ENCODE results near the gene NT5C1A. TPM values are rescaled to one million over a fixed set of nuclear protein-coding genes. Genes with fewer than 3 reads are reported as not detected.

NT5C1A gene
- polyA plus RNA-seq, 2 of the 4 experiments (the other 2 are of a cell fraction): not detected

DNA sequence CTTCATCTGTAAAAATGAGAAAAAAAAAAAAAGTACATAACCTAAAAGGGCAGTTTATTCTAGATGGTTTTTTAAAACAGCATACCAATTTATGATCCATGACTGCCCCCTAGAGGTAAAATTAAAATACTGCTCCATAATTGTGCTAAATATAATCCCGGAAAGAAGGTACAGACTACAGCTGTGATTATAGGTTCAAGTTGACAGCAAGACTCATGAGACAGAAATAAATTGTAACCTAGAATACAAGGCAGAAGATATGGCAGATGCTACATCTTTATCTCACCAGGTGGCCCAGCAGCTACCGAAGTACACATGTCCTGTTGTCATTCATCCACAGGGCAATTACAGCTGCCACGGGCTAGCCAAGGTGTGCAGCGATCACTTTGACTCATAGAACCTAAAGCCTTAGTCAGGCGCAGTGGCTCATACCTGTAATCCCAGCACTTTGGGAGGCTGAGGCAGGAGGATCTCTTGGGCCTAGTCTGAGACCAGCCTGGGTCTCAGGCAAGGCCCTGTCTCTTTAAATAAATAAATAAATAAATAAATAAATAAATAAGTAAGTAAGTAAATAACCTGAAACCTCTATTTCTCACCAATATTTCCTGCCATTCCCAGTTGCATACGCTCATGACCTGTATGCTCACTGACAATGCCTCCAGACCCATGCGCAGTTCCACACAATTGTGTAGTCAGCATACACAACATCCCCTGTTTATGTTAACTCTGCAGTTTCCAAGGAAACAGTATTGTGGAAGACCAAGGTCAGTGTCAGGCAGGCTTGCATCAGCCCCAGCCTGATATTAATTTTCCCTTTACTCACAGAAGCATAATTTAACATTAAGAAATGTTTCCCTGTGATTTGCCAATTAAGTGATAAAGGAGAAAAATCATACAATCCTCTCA is 48.4 kb upstream of the NT5C1A start (continued):
- TF ChIP-seq MYC (IDR thresholded peaks at IDR 0.05; ENCODE audit: borderline replicate concordance, low read length) (no peak), SREBF2 (IDR thresholded peaks at IDR 0.05) (no peak), GATA3 (IDR thresholded peaks at IDR 0.05; ENCODE audit: borderline replicate concordance) (no peak), CHD4 (IDR thresholded peaks at IDR 0.05; ENCODE audit: borderline replicate concordance) (no peak), FOSB (CRISPR knock-in tag; IDR thresholded peaks at IDR 0.05) (no peak), HDAC2 (IDR thresholded peaks at IDR 0.05) (no peak), EP300 (IDR thresholded peaks at IDR 0.05) (no peak)

DNA sequence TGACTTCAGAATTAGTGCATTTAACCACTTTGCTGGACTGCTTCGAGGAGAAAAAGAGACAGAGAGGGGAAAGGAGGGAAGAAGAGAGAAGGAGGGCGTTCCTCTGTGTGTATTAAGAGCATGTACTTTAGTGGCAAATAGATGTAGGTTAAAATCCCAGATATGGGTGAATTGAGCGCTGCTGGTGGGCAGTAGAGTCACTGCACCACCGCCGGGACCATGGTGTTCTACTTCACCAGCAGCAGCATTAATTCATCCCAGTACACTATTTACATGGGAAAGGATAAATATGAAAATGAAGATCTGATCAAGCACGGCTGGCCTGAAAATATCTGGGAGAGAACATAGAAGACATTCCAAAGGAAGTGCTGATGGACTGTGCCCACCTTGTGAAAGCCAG is 45.9 kb upstream of the NT5C1A start:
- FAIRE-seq: no peak
- POLR2A ChIA-PET: no interaction called here

DNA sequence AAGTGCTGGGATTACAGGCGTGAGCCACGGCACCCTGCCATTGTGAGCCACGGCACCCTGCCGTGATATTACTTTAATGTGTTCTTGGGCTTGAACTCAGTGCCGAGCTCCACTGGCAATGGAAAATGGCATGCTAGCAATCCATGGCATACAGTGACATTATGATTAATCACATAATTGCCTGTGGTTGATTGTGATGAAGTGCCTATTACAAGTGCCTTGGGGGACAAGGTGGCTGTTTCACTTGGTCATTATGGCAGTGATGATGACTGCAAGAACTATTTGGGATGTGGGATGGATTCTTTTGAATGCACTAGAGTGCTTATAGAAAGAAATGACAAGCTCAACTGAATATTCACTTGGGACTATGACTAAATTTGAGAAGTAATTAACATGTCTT is 41.6 kb upstream of the NT5C1A start:
- Histone ChIP-seq H3K9me3 (no peaks in the 10 kb centered on the region), H3K4me1 (no peaks in the 10 kb centered on the region), H3K27ac (no peak overlapping the region), H3K4me3 (no peak overlapping the region), H3K4me2 (no peak overlapping the region)
- FAIRE-seq (no peak), DNase-seq (ENCODE audit: low read depth in 1 of 2, low spot score in 1 of 2) (no peak), ATAC-seq (no peak)
- no peak for TF ChIP-seq ZSCAN20 (CRISPR knock-in tag; IDR thresholded peaks at IDR 0.05)
- TF ChIP-seq KDM1A (IDR thresholded peaks at IDR 0.05; ENCODE audit: low read depth): no peak
- TF ChIP-seq, protein P1, sequence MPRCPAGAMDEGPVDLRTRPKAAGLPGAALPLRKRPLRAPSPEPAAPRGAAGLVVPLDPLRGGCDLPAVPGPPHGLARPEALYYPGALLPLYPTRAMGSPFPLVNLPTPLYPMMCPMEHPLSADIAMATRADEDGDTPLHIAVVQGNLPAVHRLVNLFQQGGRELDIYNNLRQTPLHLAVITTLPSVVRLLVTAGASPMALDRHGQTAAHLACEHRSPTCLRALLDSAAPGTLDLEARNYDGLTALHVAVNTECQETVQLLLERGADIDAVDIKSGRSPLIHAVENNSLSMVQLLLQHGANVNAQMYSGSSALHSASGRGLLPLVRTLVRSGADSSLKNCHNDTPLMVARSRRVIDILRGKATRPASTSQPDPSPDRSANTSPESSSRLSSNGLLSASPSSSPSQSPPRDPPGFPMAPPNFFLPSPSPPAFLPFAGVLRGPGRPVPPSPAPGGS (IDR thresholded peaks at IDR 0.05): no peak
- TF ChIP-seq, protein P2, sequence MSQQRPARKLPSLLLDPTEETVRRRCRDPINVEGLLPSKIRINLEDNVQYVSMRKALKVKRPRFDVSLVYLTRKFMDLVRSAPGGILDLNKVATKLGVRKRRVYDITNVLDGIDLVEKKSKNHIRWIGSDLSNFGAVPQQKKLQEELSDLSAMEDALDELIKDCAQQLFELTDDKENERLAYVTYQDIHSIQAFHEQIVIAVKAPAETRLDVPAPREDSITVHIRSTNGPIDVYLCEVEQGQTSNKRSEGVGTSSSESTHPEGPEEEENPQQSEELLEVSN (IDR thresholded peaks at IDR 0.05; ENCODE audit: borderline replicate concordance, low read depth): no peak
- no peak for TF ChIP-seq TP53 (CRISPR knock-in tag; IDR thresholded peaks at IDR 0.05)
- TF ChIP-seq HOXB5 (CRISPR knock-in tag; IDR thresholded peaks at IDR 0.05): no peak
- TF ChIP-seq, protein P3, sequence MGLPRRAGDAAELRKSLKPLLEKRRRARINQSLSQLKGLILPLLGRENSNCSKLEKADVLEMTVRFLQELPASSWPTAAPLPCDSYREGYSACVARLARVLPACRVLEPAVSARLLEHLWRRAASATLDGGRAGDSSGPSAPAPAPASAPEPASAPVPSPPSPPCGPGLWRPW (IDR thresholded peaks at IDR 0.05): no peak
- TF ChIP-seq NR3C1 (IDR thresholded peaks at IDR 0.05): no peak
- TF ChIP-seq ZFP36 (IDR thresholded peaks at IDR 0.05; ENCODE audit: borderline replicate concordance, partially characterized antibody): no peak
- TF ChIP-seq SMC3 (IDR thresholded peaks at IDR 0.05): no peak
- TF ChIP-seq, protein P4, sequence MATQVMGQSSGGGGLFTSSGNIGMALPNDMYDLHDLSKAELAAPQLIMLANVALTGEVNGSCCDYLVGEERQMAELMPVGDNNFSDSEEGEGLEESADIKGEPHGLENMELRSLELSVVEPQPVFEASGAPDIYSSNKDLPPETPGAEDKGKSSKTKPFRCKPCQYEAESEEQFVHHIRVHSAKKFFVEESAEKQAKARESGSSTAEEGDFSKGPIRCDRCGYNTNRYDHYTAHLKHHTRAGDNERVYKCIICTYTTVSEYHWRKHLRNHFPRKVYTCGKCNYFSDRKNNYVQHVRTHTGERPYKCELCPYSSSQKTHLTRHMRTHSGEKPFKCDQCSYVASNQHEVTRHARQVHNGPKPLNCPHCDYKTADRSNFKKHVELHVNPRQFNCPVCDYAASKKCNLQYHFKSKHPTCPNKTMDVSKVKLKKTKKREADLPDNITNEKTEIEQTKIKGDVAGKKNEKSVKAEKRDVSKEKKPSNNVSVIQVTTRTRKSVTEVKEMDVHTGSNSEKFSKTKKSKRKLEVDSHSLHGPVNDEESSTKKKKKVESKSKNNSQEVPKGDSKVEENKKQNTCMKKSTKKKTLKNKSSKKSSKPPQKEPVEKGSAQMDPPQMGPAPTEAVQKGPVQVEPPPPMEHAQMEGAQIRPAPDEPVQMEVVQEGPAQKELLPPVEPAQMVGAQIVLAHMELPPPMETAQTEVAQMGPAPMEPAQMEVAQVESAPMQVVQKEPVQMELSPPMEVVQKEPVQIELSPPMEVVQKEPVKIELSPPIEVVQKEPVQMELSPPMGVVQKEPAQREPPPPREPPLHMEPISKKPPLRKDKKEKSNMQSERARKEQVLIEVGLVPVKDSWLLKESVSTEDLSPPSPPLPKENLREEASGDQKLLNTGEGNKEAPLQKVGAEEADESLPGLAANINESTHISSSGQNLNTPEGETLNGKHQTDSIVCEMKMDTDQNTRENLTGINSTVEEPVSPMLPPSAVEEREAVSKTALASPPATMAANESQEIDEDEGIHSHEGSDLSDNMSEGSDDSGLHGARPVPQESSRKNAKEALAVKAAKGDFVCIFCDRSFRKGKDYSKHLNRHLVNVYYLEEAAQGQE (IDR thresholded peaks at IDR 0.05): no peak
- TF ChIP-seq FOSL2 (IDR thresholded peaks at IDR 0.05): no peak
- no peak for TF ChIP-seq FOSL2 (CRISPR knock-in tag; IDR thresholded peaks at IDR 0.05)
- WGBS (ENCODE audit: missing lambda C conversion rate): no CpG with 5 or more reads among the region's 5 CpGs
- ChIA-PET CTCF (interaction anchor here (1.2 kb wide), 1 partner anchor 12 kb away, joined by 4 read pairs; no protein-coding TSS in a partner anchor), POLR2A (no interaction called here)

More for the DNA sequence above, 45.9 kb upstream of the NT5C1A start:
- TF ChIP-seq ZSCAN20 (CRISPR knock-in tag; IDR thresholded peaks at IDR 0.05) (no peak), EP300 (IDR thresholded peaks at IDR 0.05) (no peak), FOSB (CRISPR knock-in tag; IDR thresholded peaks at IDR 0.05) (no peak), EHF (CRISPR knock-in tag; IDR thresholded peaks at IDR 0.05) (no peak), RCOR1 (IDR thresholded peaks at IDR 0.05; ENCODE audit: low read depth, low read length) (no peak), MAZ (IDR thresholded peaks at IDR 0.05; ENCODE audit: borderline replicate concordance, low read depth, low read length) (no peak), JUN (IDR thresholded peaks at IDR 0.05) (no peak), GATA3 (IDR thresholded peaks at IDR 0.05; ENCODE audit: borderline replicate concordance) (no peak), KDM5A (IDR thresholded peaks at IDR 0.05) (no peak), TFCP2L1 (CRISPR knock-in tag; IDR thresholded peaks at IDR 0.05) (no peak), EHMT2 (IDR thresholded peaks at IDR 0.05; ENCODE audit: low read depth) (no peak)
- TF ChIP-seq, protein P5, sequence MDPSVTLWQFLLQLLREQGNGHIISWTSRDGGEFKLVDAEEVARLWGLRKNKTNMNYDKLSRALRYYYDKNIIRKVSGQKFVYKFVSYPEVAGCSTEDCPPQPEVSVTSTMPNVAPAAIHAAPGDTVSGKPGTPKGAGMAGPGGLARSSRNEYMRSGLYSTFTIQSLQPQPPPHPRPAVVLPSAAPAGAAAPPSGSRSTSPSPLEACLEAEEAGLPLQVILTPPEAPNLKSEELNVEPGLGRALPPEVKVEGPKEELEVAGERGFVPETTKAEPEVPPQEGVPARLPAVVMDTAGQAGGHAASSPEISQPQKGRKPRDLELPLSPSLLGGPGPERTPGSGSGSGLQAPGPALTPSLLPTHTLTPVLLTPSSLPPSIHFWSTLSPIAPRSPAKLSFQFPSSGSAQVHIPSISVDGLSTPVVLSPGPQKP (IDR thresholded peaks at IDR 0.05; ENCODE audit: low read depth, low read length): no peak
- TF ChIP-seq, protein P6, sequence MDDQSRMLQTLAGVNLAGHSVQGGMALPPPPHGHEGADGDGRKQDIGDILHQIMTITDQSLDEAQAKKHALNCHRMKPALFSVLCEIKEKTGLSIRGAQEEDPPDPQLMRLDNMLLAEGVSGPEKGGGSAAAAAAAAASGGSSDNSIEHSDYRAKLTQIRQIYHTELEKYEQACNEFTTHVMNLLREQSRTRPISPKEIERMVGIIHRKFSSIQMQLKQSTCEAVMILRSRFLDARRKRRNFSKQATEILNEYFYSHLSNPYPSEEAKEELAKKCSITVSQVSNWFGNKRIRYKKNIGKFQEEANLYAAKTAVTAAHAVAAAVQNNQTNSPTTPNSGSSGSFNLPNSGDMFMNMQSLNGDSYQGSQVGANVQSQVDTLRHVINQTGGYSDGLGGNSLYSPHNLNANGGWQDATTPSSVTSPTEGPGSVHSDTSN (IDR thresholded peaks at IDR 0.05): no peak
- TF ChIP-seq, protein P7, sequence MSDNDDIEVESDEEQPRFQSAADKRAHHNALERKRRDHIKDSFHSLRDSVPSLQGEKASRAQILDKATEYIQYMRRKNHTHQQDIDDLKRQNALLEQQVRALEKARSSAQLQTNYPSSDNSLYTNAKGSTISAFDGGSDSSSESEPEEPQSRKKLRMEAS (IDR thresholded peaks at IDR 0.05): no peak
- Histone ChIP-seq H3K27ac (no peak overlapping the region), H3K4me3 (no peak overlapping the region), H3K9me3 (no peaks in the 10 kb centered on the region), H3K4me1 (no peaks in the 10 kb centered on the region), H3K4me2 (no peak overlapping the region)
- ATAC-seq: peak; percentile 63 to 75; a peak in 5 of 6 replicates
- DNase-seq (ENCODE audit: low read depth in 1 of 2, low spot score in 1 of 2): no peak
- WGBS (ENCODE audit: missing lambda C conversion rate): 11% methylated on average over 6 of the region's 6 CpGs
- CTCF ChIA-PET: no interaction called here
